HepG2 (cell line): ENCODE results near the gene RAP1A. TPM values are rescaled to one million over a fixed set of nuclear protein-coding genes. Genes with fewer than 3 reads are reported as not detected.
A peak's percentile ranks its signal among the peaks of the same experiment; 100 is the strongest.

Experiments
- ARID2 ChIP-seq: sonication (generic); formaldehyde crosslinking; IDR thresholded peaks from 2 replicates; pipeline ENCODE4 v1.8.1; 2022; ENCODE audit warnings: mild to moderate bottlenecking, missing genetic modification reagents, borderline replicate concordance
- ASH2L ChIP-seq: fragments of 300-600, 200-600 bp; sonication (generic); IDR thresholded peaks from 2 replicates; pipeline ENCODE4 v1.7.0; 2017; ENCODE audit warnings: low read depth, mild to moderate bottlenecking, moderate library complexity, mixed read lengths, low read length; ENCODE audit not compliant: insufficient read length
- CAMTA2 ChIP-seq: sonication (generic); formaldehyde crosslinking; IDR thresholded peaks from 2 replicates; pipeline ENCODE4 v1.4.0; 2020; ENCODE audit warnings: mild to moderate bottlenecking, missing genetic modification reagents, borderline replicate concordance
- EED ChIP-seq: sonication (generic); formaldehyde crosslinking; IDR thresholded peaks from 2 replicates; pipeline ENCODE4 v1.5.0; 2020; ENCODE audit warnings: mild to moderate bottlenecking, missing genetic modification reagents
- GATAD2A ChIP-seq: IDR thresholded peaks from 2 replicates; pipeline ENCODE4 v1.6.1; 2016
- HDAC1 ChIP-seq: sonication (generic); formaldehyde crosslinking; IDR thresholded peaks from 2 replicates; pipeline ENCODE4 v1.5.1; 2020; ENCODE audit warnings: mild to moderate bottlenecking, missing genetic modification reagents
- HDAC2 ChIP-seq: sonication (generic); formaldehyde crosslinking; IDR thresholded peaks from 2 replicates; pipeline ENCODE4 v1.4.0; 2020; ENCODE audit warnings: missing genetic modification reagents
- HHEX ChIP-seq: IDR thresholded peaks from 2 replicates; pipeline ENCODE4 v1.6.1; 2016; ENCODE audit warnings: control low read depth
- IKZF4 ChIP-seq: sonication (generic); formaldehyde crosslinking; IDR thresholded peaks from 2 replicates; pipeline ENCODE4 v1.5.1; 2020; ENCODE audit warnings: borderline replicate concordance, mild to moderate bottlenecking, low read depth, missing genetic modification reagents; ENCODE audit errors: not compliant biosample characterization
- MAFG ChIP-seq: sonication (generic); formaldehyde crosslinking; IDR thresholded peaks from 2 replicates; pipeline ENCODE4 v1.5.1; 2020; ENCODE audit warnings: mild to moderate bottlenecking, missing genetic modification reagents
- NFIC ChIP-seq: IDR thresholded peaks from 2 replicates; pipeline ENCODE4 v1.6.1; 2012; ENCODE audit warnings: mild to moderate bottlenecking, low read length, inconsistent platforms
- PCBP1 ChIP-seq: fragments of 200-400 bp; formaldehyde crosslinking; IDR thresholded peaks from 2 replicates; pipeline ENCODE4 v1.6.1; 2017; ENCODE audit warnings: mild to moderate bottlenecking, low read depth, low read length, borderline replicate concordance
- SMYD3 ChIP-seq: sonication (generic); formaldehyde crosslinking; IDR thresholded peaks from 2 replicates; pipeline ENCODE4 v1.8.1; 2023; ENCODE audit warnings: mild to moderate bottlenecking, missing genetic modification reagents
- SNAPC5 ChIP-seq: sonication (generic); formaldehyde crosslinking; IDR thresholded peaks from 2 replicates; pipeline ENCODE4 v1.8.1; 2023; ENCODE audit warnings: mild to moderate bottlenecking, missing genetic modification reagents, borderline replicate concordance
- TCF12 ChIP-seq, 2 experiments: fragments of 450-650 bp in 1 of 2; sonication (generic) in 1 of 2; formaldehyde crosslinking in 1 of 2; IDR thresholded peaks; 2 replicates each; pipeline versions ENCODE4 v1.6.1 to v1.8.0; 2017 to 2022; ENCODE audit warnings: antibody characterized with exemption in 1 of 2, mild to moderate bottlenecking in 1 of 2, missing genetic modification reagents in 1 of 2, moderate library complexity in 1 of 2
- ZEB1 ChIP-seq: IDR thresholded peaks from 2 replicates; pipeline ENCODE4 v1.6.1; 2012; ENCODE audit warnings: mild to moderate bottlenecking, low read depth, inconsistent platforms; ENCODE audit not compliant: insufficient replicate concordance
- ZFP62 ChIP-seq: sonication (generic); formaldehyde crosslinking; IDR thresholded peaks from 2 replicates; pipeline ENCODE4 v1.4.0; 2020; ENCODE audit warnings: missing genetic modification reagents
- ZNF230 ChIP-seq: sonication (generic); formaldehyde crosslinking; IDR thresholded peaks from 2 replicates; pipeline ENCODE4 v1.4.0; 2020; ENCODE audit warnings: mild to moderate bottlenecking, missing genetic modification reagents
- ZNF34 ChIP-seq: sonication (generic); formaldehyde crosslinking; IDR thresholded peaks from 2 replicates; pipeline ENCODE4 v1.4.0; 2020; ENCODE audit warnings: mild to moderate bottlenecking, missing genetic modification reagents, borderline replicate concordance
- ZNF343 ChIP-seq: sonication (generic); formaldehyde crosslinking; IDR thresholded peaks from 2 replicates; pipeline ENCODE4 v1.4.0; 2020; ENCODE audit warnings: mild to moderate bottlenecking, missing genetic modification reagents
- ZNF431 ChIP-seq: sonication (generic); formaldehyde crosslinking; IDR thresholded peaks from 2 replicates; pipeline ENCODE4 v1.9.0; 2022; ENCODE audit warnings: missing genetic modification reagents, low read depth, mild to moderate bottlenecking, borderline replicate concordance
- ZNF496 ChIP-seq: sonication (generic); formaldehyde crosslinking; IDR thresholded peaks from 2 replicates; pipeline ENCODE4 v1.8.1; 2023; ENCODE audit warnings: mild to moderate bottlenecking, moderate library complexity, missing genetic modification reagents; ENCODE audit not compliant: insufficient replicate concordance
- ZNF567 ChIP-seq: sonication (generic); formaldehyde crosslinking; IDR thresholded peaks from 2 replicates; pipeline ENCODE4 v1.8.1; 2023; ENCODE audit warnings: mild to moderate bottlenecking, missing genetic modification reagents, borderline replicate concordance
- ZNF605 ChIP-seq: sonication (generic); formaldehyde crosslinking; IDR thresholded peaks from 2 replicates; pipeline ENCODE4 v1.8.0; 2022; ENCODE audit warnings: mild to moderate bottlenecking, missing genetic modification reagents
- ZNF816 ChIP-seq: sonication (generic); formaldehyde crosslinking; IDR thresholded peaks from 2 replicates; pipeline ENCODE4 v1.8.0; 2022; ENCODE audit warnings: missing genetic modification reagents, mild to moderate bottlenecking, borderline replicate concordance
- polyA plus RNA-seq, 8 experiments: library from polyadenylated mRNA; depleted of rRNA in 3 of 8; stranded (reverse) in 7 of 8; unstranded in 1 of 8; fragments of >200 nt; fragmentation: Illumina TruSeq in 4 of 8; extraction: Trizol in 4 of 8; gene quantifications; 2 replicates each; pipeline versions ENCODE4 v1.2.1 to v1.2.3, GENCODE V29; 2011 to 2016; ENCODE audit warnings: low read depth in 4 of 8, missing spikeins in 1 of 8, mixed read lengths in 1 of 8; ENCODE audit not compliant: insufficient read depth in 1 of 8
- total RNA-seq, 5 experiments: library from RNA; depleted of rRNA; stranded (reverse); fragments of >200 nt; fragmentation: Illumina TruSeq; extraction: Trizol; gene quantifications; 2 replicates each; pipeline ENCODE4 v1.2.3, GENCODE V29; 2016; ENCODE audit warnings: low read depth in 1 of 5
- TF ChIP-seq, protein P1 (sequence below): sonication (generic); IDR thresholded peaks from 2 replicates; pipeline ENCODE4 v1.6.1; 2016; ENCODE audit warnings: low read depth, borderline replicate concordance
- TF ChIP-seq, protein P2 (sequence below): sonication (generic); formaldehyde crosslinking; IDR thresholded peaks from 2 replicates; pipeline ENCODE4 v1.4.0; 2020; ENCODE audit warnings: missing genetic modification reagents

Gene RAP1A
- total and polyA plus RNA-seq, 2 of the 13 experiments (the other 11 are each of a cell fraction or from before 2014, with no cell fraction given), result 19.0 to 20.7 TPM

GRCh38 chr1:111755331-111756123 lies 135.9 kb downstream of the RAP1A start, which contains the start of gene DDX20 (continued):
- TF ChIP-seq ZNF230 (peak; percentile 60; the same call in 1 of the 2 replicates), SNAPC5 (CRISPR knock-in tag) (no peak), GATAD2A (CRISPR knock-in tag) (peak; percentile 47), IKZF4 (CRISPR knock-in tag) (no peak), ZNF605 (peak; percentile 43; the same call in 1 of the 2 replicates), ARID2 (CRISPR knock-in tag) (no peak), TCF12 (IDR thresholded peaks at IDR 0.05) (no peak), TCF12 (CRISPR knock-in tag; IDR thresholded peaks at IDR 0.05) (no peak), HDAC2 (CRISPR knock-in tag) (peak; percentile 34; the same call in 1 of the 2 replicates), ZNF431 (no peak), ZNF496 (no peak), ZEB1 (no peak), CAMTA2 (CRISPR knock-in tag) (peak; percentile 22; the same call in 1 of the 2 replicates), ZFP62 (CRISPR knock-in tag) (no peak), PCBP1 (peak; percentile 54; the same call in 1 of the 2 replicates), SMYD3 (CRISPR knock-in tag) (no peak), NFIC (no peak), ZNF343 (CRISPR knock-in tag) (no peak; the same call in 1 of the 2 replicates), MAFG (CRISPR knock-in tag) (no peak), ZNF567 (no peak; the same call in 1 of the 2 replicates), EED (no peak; the same call in 1 of the 2 replicates), HDAC1 (CRISPR knock-in tag) (peak; percentile 97), ZNF816 (no peak; the same call in 1 of the 2 replicates), ASH2L (peak; percentile 97), ZNF34 (CRISPR knock-in tag) (no peak), HHEX (CRISPR knock-in tag) (no peak)
- TF ChIP-seq, protein P1, sequence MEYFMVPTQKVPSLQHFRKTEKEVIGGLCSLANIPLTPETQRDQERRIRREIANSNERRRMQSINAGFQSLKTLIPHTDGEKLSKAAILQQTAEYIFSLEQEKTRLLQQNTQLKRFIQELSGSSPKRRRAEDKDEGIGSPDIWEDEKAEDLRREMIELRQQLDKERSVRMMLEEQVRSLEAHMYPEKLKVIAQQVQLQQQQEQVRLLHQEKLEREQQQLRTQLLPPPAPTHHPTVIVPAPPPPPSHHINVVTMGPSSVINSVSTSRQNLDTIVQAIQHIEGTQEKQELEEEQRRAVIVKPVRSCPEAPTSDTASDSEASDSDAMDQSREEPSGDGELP, result peak; percentile 9; the same call in 1 of the 2 replicates
- TF ChIP-seq, protein P2, sequence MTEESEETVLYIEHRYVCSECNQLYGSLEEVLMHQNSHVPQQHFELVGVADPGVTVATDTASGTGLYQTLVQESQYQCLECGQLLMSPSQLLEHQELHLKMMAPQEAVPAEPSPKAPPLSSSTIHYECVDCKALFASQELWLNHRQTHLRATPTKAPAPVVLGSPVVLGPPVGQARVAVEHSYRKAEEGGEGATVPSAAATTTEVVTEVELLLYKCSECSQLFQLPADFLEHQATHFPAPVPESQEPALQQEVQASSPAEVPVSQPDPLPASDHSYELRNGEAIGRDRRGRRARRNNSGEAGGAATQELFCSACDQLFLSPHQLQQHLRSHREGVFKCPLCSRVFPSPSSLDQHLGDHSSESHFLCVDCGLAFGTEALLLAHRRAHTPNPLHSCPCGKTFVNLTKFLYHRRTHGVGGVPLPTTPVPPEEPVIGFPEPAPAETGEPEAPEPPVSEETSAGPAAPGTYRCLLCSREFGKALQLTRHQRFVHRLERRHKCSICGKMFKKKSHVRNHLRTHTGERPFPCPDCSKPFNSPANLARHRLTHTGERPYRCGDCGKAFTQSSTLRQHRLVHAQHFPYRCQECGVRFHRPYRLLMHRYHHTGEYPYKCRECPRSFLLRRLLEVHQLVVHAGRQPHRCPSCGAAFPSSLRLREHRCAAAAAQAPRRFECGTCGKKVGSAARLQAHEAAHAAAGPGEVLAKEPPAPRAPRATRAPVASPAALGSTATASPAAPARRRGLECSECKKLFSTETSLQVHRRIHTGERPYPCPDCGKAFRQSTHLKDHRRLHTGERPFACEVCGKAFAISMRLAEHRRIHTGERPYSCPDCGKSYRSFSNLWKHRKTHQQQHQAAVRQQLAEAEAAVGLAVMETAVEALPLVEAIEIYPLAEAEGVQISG (CRISPR knock-in tag), result peak; percentile 67; the same call in 1 of the 2 replicates
